Astrocyte of the spinal cord (primary cell): ENCODE measurements around the gene IRF2BP2.

Experiments used
- DNase-seq: peaks from one replicate; pipeline ENCODE4 v3.0.0; 2011; ENCODE audit warnings: low read depth, low spot score
- H3K4me3 ChIP-seq: 2 replicates; pipeline ENCODE4 v1.5.1; 2011; ENCODE audit warnings: low read depth, mild to moderate bottlenecking, low read length, moderate library complexity
- in situ Hi-C: cut with HindIII; loops from 2 replicates; pipeline ENCODE4 v1.10.0; 2017; ENCODE audit warnings: low sequenced_read_pairs
- TF ChIP-seq, protein P1 (sequence below): IDR thresholded peaks from 2 replicates; pipeline ENCODE4 v1.5.1; 2012; ENCODE audit warnings: low read depth, mild to moderate bottlenecking, low read length, inconsistent platforms

The IRF2BP2 gene

DNA sequence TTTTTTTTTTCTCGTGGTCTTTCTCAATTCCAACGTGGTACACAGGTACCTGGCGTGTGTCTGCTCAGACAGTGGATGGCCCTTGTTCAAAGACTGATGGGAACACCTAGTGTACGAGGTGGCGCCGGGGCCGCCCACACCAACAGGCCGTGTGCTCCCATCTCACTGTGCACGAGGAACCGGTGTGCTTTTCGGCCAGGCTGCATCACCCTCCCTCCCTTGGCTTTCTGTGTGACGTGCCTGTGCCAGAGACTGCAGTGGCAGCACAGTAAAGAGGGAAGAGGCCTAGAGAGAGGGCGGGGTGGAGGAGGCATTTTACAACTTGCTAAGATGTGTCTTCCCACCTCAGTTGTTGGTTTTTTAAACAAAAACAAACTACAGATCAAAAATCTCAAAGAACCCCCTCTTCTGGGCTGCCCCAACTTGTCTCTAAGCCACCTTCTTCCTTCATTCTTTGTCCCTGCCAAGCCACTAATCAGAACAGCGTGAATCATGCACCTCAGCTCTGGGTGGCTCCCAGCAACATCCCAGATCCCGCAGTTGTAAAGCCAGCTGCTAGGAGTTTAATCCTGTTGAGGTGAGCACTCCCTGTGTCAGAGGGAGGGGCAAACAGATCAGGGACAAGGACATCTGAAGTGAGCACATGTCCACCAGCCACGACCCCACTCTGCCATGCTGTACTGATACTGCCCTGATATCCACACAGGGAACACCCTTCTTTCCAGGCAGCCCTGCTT, 20.7 kb downstream of the IRF2BP2 start:
- H3K4me3 ChIP-seq: no peak overlapping the region
- in situ Hi-C loops: no loop called here
- TF ChIP-seq, protein P1, sequence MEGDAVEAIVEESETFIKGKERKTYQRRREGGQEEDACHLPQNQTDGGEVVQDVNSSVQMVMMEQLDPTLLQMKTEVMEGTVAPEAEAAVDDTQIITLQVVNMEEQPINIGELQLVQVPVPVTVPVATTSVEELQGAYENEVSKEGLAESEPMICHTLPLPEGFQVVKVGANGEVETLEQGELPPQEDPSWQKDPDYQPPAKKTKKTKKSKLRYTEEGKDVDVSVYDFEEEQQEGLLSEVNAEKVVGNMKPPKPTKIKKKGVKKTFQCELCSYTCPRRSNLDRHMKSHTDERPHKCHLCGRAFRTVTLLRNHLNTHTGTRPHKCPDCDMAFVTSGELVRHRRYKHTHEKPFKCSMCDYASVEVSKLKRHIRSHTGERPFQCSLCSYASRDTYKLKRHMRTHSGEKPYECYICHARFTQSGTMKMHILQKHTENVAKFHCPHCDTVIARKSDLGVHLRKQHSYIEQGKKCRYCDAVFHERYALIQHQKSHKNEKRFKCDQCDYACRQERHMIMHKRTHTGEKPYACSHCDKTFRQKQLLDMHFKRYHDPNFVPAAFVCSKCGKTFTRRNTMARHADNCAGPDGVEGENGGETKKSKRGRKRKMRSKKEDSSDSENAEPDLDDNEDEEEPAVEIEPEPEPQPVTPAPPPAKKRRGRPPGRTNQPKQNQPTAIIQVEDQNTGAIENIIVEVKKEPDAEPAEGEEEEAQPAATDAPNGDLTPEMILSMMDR: no peak
- DNase-seq: peak; percentile 38

GRCh38 chr1:234588386-234588785, 21.6 kb downstream of the IRF2BP2 start:
- TF ChIP-seq, protein P1: no peak
- in situ Hi-C loops: no loop called here
- no peak for DNase-seq
- H3K4me3 ChIP-seq: no peak overlapping the region

GRCh38 chr1:234586892-234587485, 23.0 kb downstream of the IRF2BP2 start:
- TF ChIP-seq, protein P1: no peak
- no peak overlapping the region for H3K4me3 ChIP-seq
- in situ Hi-C loops: no loop called here
- DNase-seq: no peak

- in situ Hi-C loops: no loop called here
- no peak overlapping the region for H3K4me3 ChIP-seq
- TF ChIP-seq, protein P1: no peak
- no peak for DNase-seq
Measured at GRCh38 chr1:234586304-234586703, 23.7 kb downstream of the IRF2BP2 start.

DNA sequence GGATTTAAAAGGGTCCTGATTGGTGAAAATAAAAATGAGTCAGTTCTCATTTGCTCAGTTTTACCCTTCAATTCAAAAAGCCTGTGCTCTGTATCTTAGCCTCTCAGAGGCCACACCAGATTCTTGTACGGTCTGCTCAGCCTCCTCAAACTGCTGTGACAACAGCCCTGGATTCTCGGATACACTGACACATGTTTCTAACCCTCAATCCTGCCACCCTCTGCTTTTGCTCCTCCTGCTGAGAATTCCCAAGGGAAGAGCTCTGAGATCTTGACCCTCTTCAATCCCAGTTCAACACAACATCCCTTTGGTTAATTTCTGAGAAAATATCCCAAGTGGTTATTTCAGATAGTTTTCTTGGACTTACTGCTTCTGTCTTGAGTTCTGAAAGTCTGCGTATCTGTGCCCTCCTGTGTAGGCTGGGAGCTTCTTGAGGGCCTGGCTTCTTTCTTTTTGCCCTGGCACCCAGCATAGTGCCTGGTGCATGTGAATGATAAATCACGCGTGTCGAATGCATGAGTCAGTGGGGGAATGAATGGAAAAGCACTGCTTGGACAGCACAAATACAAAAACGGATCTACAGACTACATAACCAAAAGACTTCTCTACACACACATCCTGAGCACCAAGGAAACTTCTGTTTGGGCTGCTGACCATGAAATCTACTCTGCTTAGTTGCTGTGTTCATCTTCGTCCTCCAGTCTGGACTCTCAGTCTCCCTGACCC, 24.5 kb downstream of the IRF2BP2 start:
- peak; percentile 79 for DNase-seq
- H3K4me3 ChIP-seq: no peak overlapping the region
- in situ Hi-C loops: no loop called here
- TF ChIP-seq, protein P1: no peak

DNA sequence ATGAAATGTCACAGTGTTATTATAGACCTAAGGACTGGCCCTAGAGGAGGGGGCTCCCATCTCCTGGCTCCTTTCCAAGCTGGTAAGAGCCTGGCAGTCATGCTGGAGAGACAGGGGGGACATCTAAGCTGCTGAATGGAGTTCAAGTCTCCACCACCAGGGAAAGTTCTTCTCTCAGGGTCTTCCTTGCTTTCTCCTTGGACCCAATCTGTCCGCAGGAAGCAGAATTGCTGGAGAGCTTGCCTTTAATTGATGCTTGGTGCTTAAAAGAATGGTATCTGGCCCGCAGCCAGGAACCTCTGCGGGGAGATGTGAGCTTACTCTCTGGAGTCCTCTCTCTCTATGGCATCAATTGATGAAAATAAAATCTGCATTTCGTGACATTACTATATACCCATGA, 25.1 kb downstream of the IRF2BP2 start:
- DNase-seq: peak; percentile 64
- H3K4me3 ChIP-seq: no peak overlapping the region
- in situ Hi-C loops: no loop called here
- TF ChIP-seq, protein P1: no peak
